IMR-90 (cell line): Measurements from ENCODE around the gene RBPJL. TPM values are rescaled to one million over a fixed set of nuclear protein-coding genes. Genes with fewer than 3 reads are reported as not detected.

Experiments used
- ATAC-seq: fragments of 200-7000 bp; cut with Tn5 transposase; 2 replicates; pipeline ENCODE4 v1.9.1; 2020; ENCODE audit warnings: low read depth, mild to moderate bottlenecking, moderate library complexity
- BruUV-seq: library from RNA; stranded (reverse); fragments of 400-500 nt; replicated peaks from 2 replicates; lab custom pipeline; 2021; lab: Mats Ljungman, UMichigan
- CTCF ChIA-PET: fragments of 300-600 bp; formaldehyde crosslinking; extraction: SDS; loops from one replicate; lab custom pipeline; 2021; ENCODE audit warnings: antibody characterized with exemption; lab: Yijun Ruan, JAX
- POLR2A ChIA-PET: fragments of 300-600 bp; sonication (Branson Sonifier 250); formaldehyde crosslinking; loops from one replicate; lab custom pipeline; 2022; ENCODE audit warnings: antibody characterized with exemption; ENCODE audit not compliant: unreplicated experiment; lab: Charles Lee
- DNase-seq: peaks from one replicate; pipeline ENCODE4 v3.0.0; 2013
- H2AFZ ChIP-seq: replicated peaks from 2 replicates; pipeline ENCODE3; 2013; ENCODE audit warnings: low read length, mild to moderate bottlenecking; ENCODE audit not compliant: poor library complexity
- H2AK5ac ChIP-seq: 2 replicates; pipeline ENCODE4 v1.6.1; 2013; ENCODE audit warnings: low read depth, low read length, inconsistent platforms
- H2AK9ac ChIP-seq: replicated peaks from 2 replicates; pipeline ENCODE3; 2013; ENCODE audit warnings: mild to moderate bottlenecking, low read depth, low read length, moderate library complexity; ENCODE audit not compliant: poor library complexity
- H2BK120ac ChIP-seq: 2 replicates; pipeline ENCODE4 v1.6.1; 2013; ENCODE audit warnings: low read depth, low read length, inconsistent platforms
- H2BK15ac ChIP-seq: 3 replicates; pipeline ENCODE4 v1.6.1; 2013; ENCODE audit warnings: low read depth, low read length, inconsistent platforms
- H2BK20ac ChIP-seq: 2 replicates; pipeline ENCODE4 v1.6.1; 2013; ENCODE audit warnings: low read depth, mild to moderate bottlenecking, inconsistent platforms, low read length, moderate library complexity
- H2BK5ac ChIP-seq: 2 replicates; pipeline ENCODE4 v1.6.1; 2013; ENCODE audit warnings: mild to moderate bottlenecking, low read depth, low read length, inconsistent platforms; ENCODE audit not compliant: poor library complexity, severe bottlenecking
- H3K14ac ChIP-seq: replicated peaks from 2 replicates; pipeline ENCODE4 v1.6.1; 2013; ENCODE audit warnings: low read depth, low read length, inconsistent platforms
- H3K18ac ChIP-seq: 2 replicates; pipeline ENCODE4 v1.6.1; 2013; ENCODE audit warnings: low read depth, low read length, control low read depth
- H3K23ac ChIP-seq: 2 replicates; pipeline ENCODE4 v1.6.1; 2013; ENCODE audit warnings: low read depth, low read length, inconsistent platforms
- H3K27ac ChIP-seq: 2 replicates; pipeline ENCODE4 v1.5.1; 2013; ENCODE audit warnings: mild to moderate bottlenecking, control low read depth, low read length; ENCODE audit not compliant: insufficient read depth
- H3K27me3 ChIP-seq: 2 replicates; pipeline ENCODE4 v1.6.1; 2013; ENCODE audit warnings: low read length; ENCODE audit not compliant: control insufficient read depth, insufficient read depth
- H3K36me3 ChIP-seq: 2 replicates; pipeline ENCODE4 v1.6.1; 2013; ENCODE audit warnings: low read length, mixed read lengths; ENCODE audit not compliant: control insufficient read depth, insufficient read depth
- H3K4ac ChIP-seq: 2 replicates; pipeline ENCODE4 v1.6.1; 2013; ENCODE audit warnings: low read depth, low read length, inconsistent platforms
- H3K4me1 ChIP-seq: 2 replicates; pipeline ENCODE4 v1.6.1; 2013; ENCODE audit warnings: low read length, mixed read lengths; ENCODE audit not compliant: control insufficient read depth, insufficient read depth
- H3K4me2 ChIP-seq: 2 replicates; pipeline ENCODE4 v1.6.1; 2013; ENCODE audit warnings: low read depth, mild to moderate bottlenecking, control low read depth, low read length, moderate library complexity
- H3K4me3 ChIP-seq: 2 replicates; pipeline ENCODE4 v1.5.1; 2013; ENCODE audit warnings: low read depth, mild to moderate bottlenecking, control low read depth, low read length, moderate library complexity; ENCODE audit not compliant: insufficient read depth
- H3K56ac ChIP-seq: 2 replicates; pipeline ENCODE4 v1.6.1; 2013; ENCODE audit warnings: low read length, inconsistent platforms; ENCODE audit not compliant: insufficient read depth; ENCODE audit errors: extremely low read depth
- H3K79me1 ChIP-seq, 2 experiments: 2 replicates each; pipeline ENCODE4 v1.6.1; 2013; ENCODE audit warnings: low read length in 2 of 2, inconsistent platforms in 1 of 2, low read depth in 1 of 2
- H3K9ac ChIP-seq: 2 replicates; pipeline ENCODE4 v1.6.1; 2013; ENCODE audit warnings: low read depth, low read length, control low read depth
- H3K9me1 ChIP-seq: 2 replicates; pipeline ENCODE4 v1.6.1; 2013; ENCODE audit warnings: low read length, inconsistent platforms; ENCODE audit not compliant: insufficient read depth
- H3K9me3 ChIP-seq: 2 replicates; pipeline ENCODE4 v1.6.1; 2013; ENCODE audit warnings: low read length; ENCODE audit not compliant: control insufficient read depth, insufficient read depth
- H4K20me1 ChIP-seq: 2 replicates; pipeline ENCODE4 v1.6.1; 2013; ENCODE audit warnings: low read length, inconsistent platforms; ENCODE audit not compliant: insufficient read depth
- H4K5ac ChIP-seq: 2 replicates; pipeline ENCODE4 v1.6.1; 2013; ENCODE audit warnings: mild to moderate bottlenecking, low read depth, low read length, control low read depth
- H4K8ac ChIP-seq, 2 experiments: 2 replicates each; pipeline ENCODE4 v1.6.1; 2013; ENCODE audit warnings: low read depth in 2 of 2, low read length in 2 of 2, control low read depth in 1 of 2, inconsistent platforms in 1 of 2
- H4K91ac ChIP-seq: 2 replicates; pipeline ENCODE4 v1.6.1; 2013; ENCODE audit warnings: low read depth, low read length, inconsistent platforms; ENCODE audit not compliant: insufficient read depth
- BHLHE40 ChIP-seq: fragments of 150-350 bp; IDR thresholded peaks from 2 replicates; pipeline ENCODE4 v1.6.1; 2016; ENCODE audit warnings: mild to moderate bottlenecking, low read depth, low read length
- CEBPB ChIP-seq: IDR thresholded peaks from 2 replicates; pipeline ENCODE4 v1.6.1; 2012; ENCODE audit warnings: low read depth, low read length, improper control_type of control experiment
- CHD1 ChIP-seq: IDR thresholded peaks from 2 replicates; pipeline ENCODE4 v1.6.1; 2012; ENCODE audit warnings: low read depth, low read length, improper control_type of control experiment
- CTCF ChIP-seq: conservative IDR thresholded peaks from 2 replicates; pipeline ENCODE4 v1.5.1; 2012; ENCODE audit warnings: mild to moderate bottlenecking, low read depth, low read length, improper control_type of control experiment
- ELK1 ChIP-seq: fragments of 150-350 bp; IDR thresholded peaks from 2 replicates; pipeline ENCODE4 v1.6.1; 2016; ENCODE audit warnings: low read depth, mild to moderate bottlenecking, low read length, moderate library complexity, borderline replicate concordance
- FOS ChIP-seq: fragments of 150-350 bp; IDR thresholded peaks from 2 replicates; pipeline ENCODE4 v1.6.1; 2016; ENCODE audit warnings: low read depth, low read length
- MAFK ChIP-seq: IDR thresholded peaks from 2 replicates; pipeline ENCODE4 v1.6.1; 2012; ENCODE audit warnings: low read depth, low read length, improper control_type of control experiment
- MAZ ChIP-seq: IDR thresholded peaks from 2 replicates; pipeline ENCODE4 v1.6.1; 2012; ENCODE audit warnings: low read depth, mild to moderate bottlenecking, low read length, improper control_type of control experiment, moderate library complexity, borderline replicate concordance
- MXI1 ChIP-seq: IDR thresholded peaks from 2 replicates; pipeline ENCODE4 v1.6.1; 2012; ENCODE audit warnings: low read depth, mild to moderate bottlenecking, low read length, moderate library complexity, borderline replicate concordance
- NFE2L2 ChIP-seq: fragments of 150-350 bp; IDR thresholded peaks from 2 replicates; pipeline ENCODE4 v1.6.1; 2016; ENCODE audit warnings: low read depth, mild to moderate bottlenecking, low read length
- POLR2A ChIP-seq: IDR thresholded peaks from 2 replicates; pipeline ENCODE4 v1.6.1; 2012; ENCODE audit warnings: mild to moderate bottlenecking, low read depth, low read length
- RAD21 ChIP-seq: IDR thresholded peaks from 2 replicates; pipeline ENCODE4 v1.6.1; 2012; ENCODE audit warnings: low read length, improper control_type of control experiment
- RCOR1 ChIP-seq: IDR thresholded peaks from 2 replicates; pipeline ENCODE4 v1.6.1; 2012; ENCODE audit warnings: mild to moderate bottlenecking, low read length, improper control_type of control experiment; ENCODE audit not compliant: insufficient replicate concordance
- RFX5 ChIP-seq: IDR thresholded peaks from 2 replicates; pipeline ENCODE4 v1.8.0; 2012; ENCODE audit warnings: low read depth, mild to moderate bottlenecking, low read length, moderate library complexity
- SMC3 ChIP-seq: fragments of 150-350 bp; IDR thresholded peaks from 2 replicates; pipeline ENCODE4 v1.6.1; 2016; ENCODE audit warnings: low read depth, mild to moderate bottlenecking, antibody characterized with exemption, low read length, moderate library complexity
- USF2 ChIP-seq: fragments of 150-350 bp; IDR thresholded peaks from 2 replicates; pipeline ENCODE4 v1.6.1; 2017; ENCODE audit warnings: mild to moderate bottlenecking, antibody characterized with exemption, low read length, low read depth
- WGBS, 2 experiments: methylation state at CpG; one replicate each; pipeline versions ENCODE4 v1.1.5 to v1.1.7; 2013; ENCODE audit warnings: missing lambda C conversion rate in 2 of 2; ENCODE audit not compliant: insufficient read length in 1 of 2; ENCODE audit errors: extremely low coverage in 2 of 2; 5-methylcytosine and 5-hydroxymethylcytosine counted together
- dilution Hi-C: fragments of 300-500 bp; cut with HindIII; formaldehyde crosslinking; loops from one replicate; pipeline ENCODE4 v1.14.3; 2018; ENCODE audit warnings: low sequenced_read_pairs; ENCODE audit not compliant: unreplicated experiment
- in situ Hi-C: fragments of 300-500 bp; cut with MboI; formaldehyde crosslinking; loops from 3 replicates; pipeline ENCODE4 v1.14.3; 2019; ENCODE audit warnings: low sequenced_read_pairs, inconsistent platforms, mixed read lengths
- intact Hi-C: fragments of 100-400 bp; cut with micrococcal nuclease; formaldehyde crosslinking; loops from 2 replicates; pipeline ENCODE4 v1.10.0; 2022
- polyA plus RNA-seq, 3 experiments: library from polyadenylated mRNA; depleted of rRNA; stranded (reverse); fragments of >200 nt; gene quantifications; 2 replicates each; pipeline ENCODE4 v1.2.3, GENCODE V29; 2012; ENCODE audit warnings: low replicate concordance in 1 of 3
- total RNA-seq: library from RNA; depleted of rRNA; stranded (reverse); fragments of >200 nt; gene quantifications from 2 replicates; pipeline ENCODE4 v1.2.3, GENCODE V29; 2012

Gene RBPJL
- total and polyA plus RNA-seq, 2 of the 4 experiments (the other 2 are of a cell fraction): not detected

GRCh38 chr20:45258664-45259063 lies 48.0 kb upstream of the RBPJL start:
- no peak overlapping the region for H3K4ac ChIP-seq
- ATAC-seq: no peak
- no peak overlapping the region for H3K4me2 ChIP-seq
- H2AK5ac ChIP-seq: no peak overlapping the region
- no peak overlapping the region for H3K56ac ChIP-seq
- ChIA-PET POLR2A (no interaction called here), CTCF (interaction anchor here (0.6 kb wide), 1 partner anchor 95 kb away, joined by 3 read pairs; no protein-coding TSS in a partner anchor)
- no peak overlapping the region for H3K18ac ChIP-seq
- no peak overlapping the region for H4K8ac ChIP-seq
- no peaks in the 10 kb centered on the region for H3K4me1 ChIP-seq
- no peak for TF ChIP-seq MAFK
- no peak for TF ChIP-seq NFE2L2
- no peak for TF ChIP-seq RCOR1
- no peak for TF ChIP-seq RAD21
- TF ChIP-seq BHLHE40: no peak
- TF ChIP-seq CEBPB: no peak
- TF ChIP-seq ELK1: no peak
- TF ChIP-seq SMC3: no peak
- no peak for TF ChIP-seq MAZ
- no peak for TF ChIP-seq RFX5
- TF ChIP-seq USF2: no peak
- no peak for TF ChIP-seq MXI1
- TF ChIP-seq FOS: no peak
- TF ChIP-seq CTCF: no peak
- TF ChIP-seq CHD1: no peak
- TF ChIP-seq POLR2A: no peak
- H4K5ac ChIP-seq: no peak overlapping the region
- no peak overlapping the region for H4K91ac ChIP-seq
- no peak overlapping the region for H3K27ac ChIP-seq
- H3K27me3 ChIP-seq: peaks cover 7% of the 10 kb centered on the region
- H2AK9ac ChIP-seq: no peak overlapping the region
- no CpG with 5 or more reads among the region's 2 CpGs for WGBS, 2 experiments
- dilution Hi-C loops: no loop called here
- intact Hi-C loops: no loop called here
- DNase-seq: no peak
- no peak overlapping the region for H2AFZ ChIP-seq
- H3K36me3 ChIP-seq: no peaks in the 10 kb centered on the region
- H2BK5ac ChIP-seq: no peak overlapping the region
- H2BK120ac ChIP-seq: no peak overlapping the region
- no peaks in the 10 kb centered on the region for H3K79me1 ChIP-seq
- no peaks in the 10 kb centered on the region for H4K20me1 ChIP-seq
- in situ Hi-C loops: no loop called here
- H3K9me1 ChIP-seq: no peaks in the 10 kb centered on the region
- H2BK15ac ChIP-seq: no peak overlapping the region
- no TSS peak for BruUV-seq
- H3K4me3 ChIP-seq: no peak overlapping the region
- H3K9ac ChIP-seq: no peak overlapping the region
- no peak overlapping the region for H3K14ac ChIP-seq
- no peak overlapping the region for H3K23ac ChIP-seq
- no peak overlapping the region for H2BK20ac ChIP-seq
- no peaks in the 10 kb centered on the region for H3K9me3 ChIP-seq
